CD4-positive, alpha-beta T cell treated with Interleukin-15 for 1 hour (primary cell): Measurements from ENCODE around the gene EPHA2.

Experiments used
- DNase-seq: peaks from one replicate; pipeline ENCODE4 v3.0.0-alpha.2; 2020

The EPHA2 gene

GRCh38 chr1:16149146-16149545 is 6.7 kb downstream of the EPHA2 start:
- DNase-seq: no peak

DNA sequence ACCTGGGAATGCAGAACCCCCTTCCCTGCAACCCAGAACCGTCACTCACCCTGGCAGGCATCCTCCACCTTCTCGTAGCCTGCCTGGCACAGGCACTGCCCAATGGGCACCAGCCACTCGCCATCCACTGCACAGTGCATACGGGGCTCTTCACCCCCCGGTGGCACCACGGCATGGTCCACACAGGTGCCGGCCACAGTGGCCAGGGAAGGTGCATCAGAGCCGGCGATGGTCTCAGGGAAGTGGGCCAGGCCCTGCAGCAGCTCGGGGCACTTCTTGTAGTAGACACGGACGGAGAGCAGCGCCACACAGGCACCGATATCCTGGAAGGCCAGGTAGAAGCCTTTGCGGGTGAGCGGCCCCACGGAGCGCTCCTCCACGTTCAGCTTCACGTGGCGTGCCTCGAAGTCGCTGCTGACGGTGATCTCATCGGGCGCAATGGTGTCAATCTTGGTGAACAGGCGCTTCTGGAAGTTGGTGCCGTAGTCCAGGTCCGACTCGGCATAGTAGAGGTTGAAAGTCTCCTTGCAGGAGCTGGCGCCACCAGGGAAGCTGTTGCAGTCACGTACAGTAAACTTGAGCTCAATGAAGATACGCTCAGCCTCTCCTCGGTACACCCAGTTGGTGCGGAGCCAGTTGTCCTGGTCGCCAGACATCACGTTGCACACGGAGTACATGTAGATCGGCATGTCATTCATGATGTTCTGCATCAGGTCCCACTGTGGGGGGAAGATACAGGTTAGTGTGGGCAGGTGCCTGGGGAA is 7.4 kb downstream of the EPHA2 start:
- no peak for DNase-seq

DNA sequence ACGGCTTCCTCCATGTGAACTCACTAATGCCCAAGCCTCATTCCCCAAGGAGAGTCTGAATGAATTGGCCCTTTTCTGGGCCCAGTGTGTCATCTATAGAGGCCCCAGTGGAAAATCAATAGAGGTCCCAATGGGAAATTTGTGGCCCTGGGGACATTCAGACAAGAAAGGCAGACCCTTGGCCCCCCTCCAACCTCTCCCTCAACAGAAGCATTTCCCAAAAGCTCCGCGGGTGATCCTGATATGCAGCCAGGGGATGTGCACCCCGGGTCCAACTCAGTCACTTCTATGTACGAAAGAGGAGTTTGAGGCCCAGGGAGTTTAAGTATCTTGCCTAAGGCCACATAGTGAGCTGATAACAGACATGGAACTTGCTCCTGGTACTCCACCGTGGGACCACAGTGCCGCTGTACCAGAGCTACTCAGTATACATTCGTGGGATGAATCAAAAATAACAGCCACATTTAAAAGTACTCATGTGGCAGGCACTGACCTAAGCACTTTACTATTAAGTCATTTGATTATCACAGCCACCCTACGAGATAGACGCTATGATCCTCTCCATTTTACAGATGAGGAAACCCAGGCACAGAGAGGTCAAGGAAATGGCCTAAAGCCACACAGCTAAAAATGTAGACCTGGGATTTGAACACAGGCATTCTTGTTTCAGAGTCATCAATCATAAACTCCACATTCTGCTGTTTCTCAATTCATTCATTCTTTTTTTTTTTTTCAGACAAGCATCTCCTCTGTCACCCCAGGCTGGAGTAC is 8.5 kb downstream of the EPHA2 start:
- DNase-seq: no peak

DNA sequence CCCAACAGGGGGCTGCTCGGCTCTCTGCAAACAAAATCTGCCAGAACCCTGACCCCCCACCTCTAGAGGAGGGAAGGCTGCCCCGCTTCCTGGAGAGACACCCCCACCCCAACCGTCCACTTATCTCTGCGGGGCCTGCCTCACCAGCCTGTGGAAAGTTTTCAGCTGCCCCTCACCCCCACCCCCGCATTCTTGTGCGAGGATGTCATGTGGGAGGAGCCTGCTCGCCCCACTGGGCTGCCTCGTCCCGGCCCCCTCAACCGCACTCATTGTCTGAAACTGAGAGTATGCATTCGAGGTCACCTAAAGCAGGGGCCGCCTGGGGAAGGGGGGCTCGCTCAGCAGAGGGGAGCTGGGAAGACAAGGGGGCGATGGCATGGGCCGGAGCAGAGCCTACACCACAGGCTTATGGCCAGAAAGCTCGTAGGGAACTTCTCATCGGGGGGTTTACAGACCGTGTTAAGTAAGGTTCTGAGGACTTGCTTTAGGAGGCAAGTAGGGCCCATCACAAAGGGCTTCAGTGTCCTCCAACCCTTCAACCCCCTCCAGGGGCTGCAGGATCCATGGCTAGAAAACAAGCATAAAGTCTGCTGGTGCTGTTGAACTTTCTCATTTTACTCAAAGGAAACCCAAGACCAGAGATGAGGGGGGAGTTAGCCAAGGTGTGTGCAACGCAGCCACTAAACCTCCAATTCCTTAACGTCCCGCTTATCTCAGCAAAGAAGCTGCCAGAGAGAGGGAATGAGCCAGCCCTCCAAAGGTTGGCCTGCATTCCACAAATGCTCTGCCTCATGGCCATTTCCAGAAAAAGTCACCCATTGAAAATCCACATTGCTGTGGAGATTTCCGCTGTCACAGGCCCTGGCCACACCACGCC is 9.4 kb downstream of the EPHA2 start:
- no peak for DNase-seq

- DNase-seq: no peak
Observed at GRCh38 chr1:16145662-16146278, 10.1 kb downstream of the EPHA2 start.

- DNase-seq: no peak
Observed at GRCh38 chr1:16145030-16145661, 10.7 kb downstream of the EPHA2 start.

DNA sequence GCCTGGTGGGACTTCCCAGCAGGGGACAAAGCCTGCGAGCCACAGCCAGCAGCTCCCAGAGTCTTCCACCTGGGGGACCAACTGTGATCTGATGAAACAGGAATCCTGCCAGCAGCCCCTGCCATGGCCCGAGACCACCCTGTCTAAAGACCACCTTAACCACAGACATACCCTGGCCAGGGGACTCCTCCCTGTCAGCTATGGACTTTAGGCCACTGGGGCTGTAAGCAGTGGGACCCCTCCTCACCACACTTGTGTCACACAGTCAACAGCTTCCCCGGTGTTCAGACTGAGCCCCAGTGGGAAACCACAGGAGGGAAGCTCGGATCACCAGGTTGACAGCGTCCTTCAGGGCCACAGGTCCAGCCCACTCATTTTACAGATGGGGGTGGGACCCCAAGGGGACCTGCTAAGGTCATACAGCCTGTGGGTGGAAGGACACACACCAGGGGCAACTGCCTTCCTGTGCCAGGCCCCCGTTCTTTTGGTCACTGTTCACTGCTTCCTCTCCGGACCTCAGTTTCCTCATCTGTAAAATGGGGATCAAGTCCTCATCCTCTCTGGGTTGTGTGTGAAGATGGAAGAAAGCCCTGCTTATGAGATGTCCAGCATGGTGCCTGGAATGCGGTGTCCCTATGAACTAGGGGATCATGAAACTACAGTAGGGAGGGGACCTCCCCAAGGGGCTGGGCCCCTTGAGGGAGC is 11.4 kb downstream of the EPHA2 start:
- no peak for DNase-seq

DNA sequence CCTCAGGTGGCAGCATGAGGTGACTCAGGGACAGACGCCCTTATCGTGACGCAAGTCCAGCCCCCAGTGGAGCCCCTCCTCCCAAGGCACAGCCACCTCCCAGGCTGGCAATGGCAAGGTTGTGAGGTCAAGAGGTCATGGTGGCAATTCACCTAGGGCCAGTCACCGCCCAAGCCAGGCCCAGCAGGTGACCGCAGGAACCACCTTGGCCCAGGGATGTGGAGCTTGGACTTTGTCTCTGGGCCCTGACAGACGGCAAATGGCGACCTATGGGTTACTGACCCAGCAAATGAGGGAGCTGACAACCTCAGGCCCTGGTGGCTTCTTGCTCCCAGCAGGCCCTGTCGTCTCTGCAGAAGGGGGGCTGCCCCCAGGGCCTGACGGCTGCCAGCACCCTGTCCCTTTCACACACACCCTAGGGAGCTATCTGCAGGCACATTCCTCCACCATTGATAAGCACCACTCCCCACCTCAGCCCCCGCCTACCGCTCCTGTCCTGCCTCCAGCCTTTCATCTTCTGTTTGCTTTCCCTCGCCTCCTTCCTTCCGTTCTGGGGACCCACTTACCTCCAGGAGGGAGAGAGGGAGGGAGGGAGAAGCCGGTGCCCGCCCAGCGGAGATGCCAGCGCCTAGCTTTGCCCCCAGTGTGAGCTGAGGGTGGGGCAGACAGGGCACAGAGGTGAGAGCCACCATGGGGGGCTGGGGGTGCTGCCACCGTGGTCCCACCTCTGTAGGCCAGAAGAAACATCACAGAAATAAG is 12.1 kb downstream of the EPHA2 start:
- DNase-seq: no peak

- no peak for DNase-seq
Observed at GRCh38 chr1:16143005-16143565, 12.8 kb downstream of the EPHA2 start.

DNA sequence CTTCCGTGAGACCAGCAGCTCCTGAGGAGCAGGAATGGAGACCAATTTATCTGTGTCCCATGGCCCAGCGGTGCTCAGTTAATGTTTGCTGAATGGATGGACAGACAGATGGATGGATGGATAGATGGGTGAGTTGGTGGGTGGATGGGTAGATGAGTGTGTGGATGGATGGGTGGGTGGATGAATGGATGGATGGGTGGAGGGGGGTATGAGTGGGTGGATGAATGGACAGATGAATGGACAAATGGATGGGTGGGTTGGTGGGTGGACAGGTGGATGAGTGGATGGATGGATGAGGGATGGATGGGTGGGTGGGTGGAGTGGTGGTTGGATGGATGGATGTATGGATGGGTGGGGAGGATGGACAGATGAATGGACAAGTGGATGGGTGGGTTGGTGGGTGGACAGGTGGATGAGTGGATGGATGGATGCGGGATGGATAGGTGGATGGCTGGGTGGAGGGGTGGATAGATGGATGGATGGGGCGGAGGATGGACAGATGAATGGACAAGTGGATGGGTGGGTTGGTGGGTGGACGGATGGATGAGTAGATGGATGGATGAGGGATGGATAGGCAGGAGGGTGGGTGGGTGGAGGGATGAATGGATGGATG is 13.4 kb downstream of the EPHA2 start:
- DNase-seq: no peak

GRCh38 chr1:16141573-16142336 is 14.1 kb downstream of the EPHA2 start:
- DNase-seq: no peak

DNA sequence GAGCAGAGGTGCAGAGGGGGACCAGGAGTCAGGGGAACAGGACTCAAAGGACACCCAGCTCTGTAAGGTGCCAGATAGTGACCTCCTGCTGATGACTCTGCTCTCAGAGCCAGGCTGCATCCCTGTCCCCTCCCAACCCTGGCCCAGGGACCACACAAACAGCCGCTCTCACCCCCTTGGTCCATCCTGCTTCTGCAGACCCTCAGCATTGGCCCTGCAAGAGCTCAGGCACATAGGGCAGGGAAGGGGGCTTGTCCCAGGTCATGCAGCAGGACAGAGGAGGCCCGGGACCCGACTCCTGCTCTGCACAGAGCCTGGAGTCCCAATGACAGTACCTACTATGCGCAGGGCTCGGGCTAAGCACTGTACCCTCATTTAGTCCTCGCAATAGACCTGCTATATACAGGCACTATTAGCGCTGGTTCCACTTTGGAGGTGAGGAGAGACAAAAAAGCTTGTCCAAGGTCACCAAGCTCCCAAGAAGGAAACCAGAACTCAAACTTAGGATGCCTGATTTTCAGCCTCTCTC is 15.7 kb downstream of the EPHA2 start:
- DNase-seq: no peak

GRCh38 chr1:16139473-16139962 is 16.4 kb downstream of the EPHA2 start:
- no peak for DNase-seq

- no peak for DNase-seq
Observed at GRCh38 chr1:16138772-16139221, 17.1 kb downstream of the EPHA2 start.

DNA sequence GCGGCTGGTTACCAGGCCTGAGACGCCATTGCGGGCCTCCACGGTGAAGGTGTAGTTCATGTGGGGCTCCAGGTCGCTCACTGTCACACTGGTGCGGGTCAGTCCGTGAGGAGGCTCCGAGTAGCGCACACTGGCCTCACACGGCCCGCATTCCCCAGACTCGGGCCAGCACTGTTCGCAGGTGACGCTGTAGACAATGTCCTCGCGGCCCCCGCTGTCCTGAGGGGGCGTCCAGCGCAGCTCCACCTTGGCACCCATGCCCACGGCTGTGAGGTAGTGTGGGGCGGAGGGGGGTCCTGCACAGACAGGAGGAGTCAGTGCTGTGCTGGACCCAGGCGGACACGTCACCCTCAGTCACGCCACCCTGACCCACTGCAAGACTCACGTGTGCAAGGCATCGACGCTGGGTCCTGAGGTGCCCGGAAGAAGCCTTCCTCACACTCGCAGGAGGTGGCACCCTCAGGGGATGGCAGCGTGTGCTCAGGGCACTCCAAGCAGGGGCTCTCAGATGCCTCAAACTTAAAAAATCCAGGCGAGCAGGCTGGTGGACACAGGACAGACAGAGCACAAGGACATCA is 17.9 kb downstream of the EPHA2 start:
- DNase-seq: no peak

- DNase-seq: no peak
Observed at GRCh38 chr1:16135501-16135900, 20.4 kb downstream of the EPHA2 start.

DNA sequence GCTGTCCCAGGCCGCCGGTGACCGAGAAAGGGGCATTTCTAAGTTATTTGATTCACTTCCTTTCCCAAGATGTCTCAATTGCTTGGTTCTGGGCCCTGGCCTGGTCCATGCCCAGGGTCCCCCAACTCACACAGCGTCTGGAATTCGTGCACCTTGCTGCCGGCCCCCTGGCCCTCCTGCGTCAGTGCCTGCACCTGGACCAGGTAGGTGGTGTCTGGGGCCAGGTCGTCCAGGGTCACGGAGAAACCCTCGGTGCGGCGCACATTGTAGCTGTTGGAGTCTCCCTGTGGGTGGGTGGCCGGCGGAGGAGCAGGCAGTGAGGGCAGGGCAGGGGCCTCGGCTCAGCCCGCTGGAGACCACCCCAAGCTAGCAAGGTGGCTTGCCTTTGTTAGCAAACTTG is 21.0 kb downstream of the EPHA2 start:
- no peak for DNase-seq

DNA sequence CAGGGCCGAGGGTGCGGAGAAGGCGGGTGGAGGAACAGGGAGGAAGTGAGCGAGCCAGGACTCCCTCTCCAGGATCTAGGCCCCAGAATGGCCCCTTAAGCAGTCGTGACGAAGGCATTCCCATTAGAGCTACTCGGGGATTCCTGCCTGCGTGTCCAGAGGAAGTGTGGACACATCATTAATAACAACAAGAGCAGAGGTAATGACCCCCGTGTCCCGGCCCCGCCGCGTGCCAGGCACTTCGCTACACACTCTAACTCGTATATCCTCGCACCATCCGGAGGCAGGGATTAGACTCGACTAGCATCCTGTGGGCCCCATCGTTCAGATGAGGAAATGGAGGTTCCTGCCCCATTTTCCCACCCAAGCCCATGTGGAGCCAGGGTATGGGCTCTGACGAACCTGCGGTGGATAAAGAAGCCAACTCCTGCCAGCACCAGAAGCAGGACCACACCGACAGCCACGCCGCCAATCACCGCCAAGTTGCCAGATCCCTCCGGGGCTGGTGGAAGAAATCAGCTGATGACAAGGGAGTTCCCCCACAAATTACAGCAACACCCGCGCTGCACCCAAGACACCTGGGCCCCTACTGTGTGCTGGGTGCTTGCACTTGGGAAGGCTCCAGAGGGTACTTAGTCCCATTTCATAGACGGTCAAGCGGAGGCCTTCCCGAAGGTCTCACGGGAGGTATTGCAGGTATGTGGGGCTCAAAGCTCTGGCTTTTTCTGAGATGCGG is 21.6 kb downstream of the EPHA2 start:
- no peak for DNase-seq
